ENCODE results near the gene LRRC28.

Gene LRRC28

DNA sequence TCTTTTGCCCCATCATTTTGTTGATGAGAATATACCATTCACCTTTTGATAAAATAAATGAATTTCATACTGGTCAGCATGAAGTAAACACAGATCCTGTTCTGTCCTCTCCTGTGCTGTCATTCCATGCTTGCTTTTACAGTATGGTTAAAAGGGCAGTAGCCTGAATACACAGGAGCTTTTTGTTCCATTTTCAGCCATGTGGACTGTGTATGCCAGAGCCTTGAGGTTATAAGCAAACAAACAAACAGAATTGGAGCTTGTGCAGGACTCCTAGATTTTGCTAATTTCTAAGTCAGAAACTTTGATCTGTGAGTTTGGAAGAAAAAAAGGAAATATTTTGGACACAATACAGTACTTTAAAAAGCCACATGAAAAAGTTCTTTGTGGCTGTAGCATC, 91.9 kb downstream of the LRRC28 start:
- Histone ChIP-seq H3K4me3 (ENCODE audit: low read length) (no peak overlapping the region), H3K27ac (ENCODE audit: low read depth, low read length) (no peak overlapping the region), H3K9me3 (ENCODE audit: insufficient read depth, low read depth, low read length) (no peaks in the 10 kb centered on the region; the same call in 1 of the 2 replicates), H3K4me1 (ENCODE audit: insufficient read depth, low read length) (no peaks in the 10 kb centered on the region), H3K9ac (ENCODE audit: low read depth, low read length) (no peak overlapping the region), H3K36me3 (ENCODE audit: insufficient read depth, low read length) (no peaks in the 10 kb centered on the region), H3K27me3 (ENCODE audit: insufficient read depth, low read length) (no peaks in the 10 kb centered on the region)

GRCh38 chr15:99343881-99344551, 92.7 kb downstream of the LRRC28 start:
- H3K9me3 ChIP-seq (ENCODE audit: insufficient read depth, low read depth, low read length), result no peaks in the 10 kb centered on the region; the same call in 1 of the 2 replicates
- H3K9ac ChIP-seq (ENCODE audit: low read depth, low read length), result no peak overlapping the region
- H3K4me3 ChIP-seq (ENCODE audit: low read length), result no peak overlapping the region
- H3K36me3 ChIP-seq (ENCODE audit: insufficient read depth, low read length), result no peaks in the 10 kb centered on the region
- WGBS, result 91% methylated on average over 9 of the region's 9 CpGs
- H3K4me1 ChIP-seq (ENCODE audit: insufficient read depth, low read length), result no peaks in the 10 kb centered on the region
- H3K27ac ChIP-seq (ENCODE audit: low read depth, low read length), result no peak overlapping the region
- no peaks in the 10 kb centered on the region for H3K27me3 ChIP-seq (ENCODE audit: insufficient read depth, low read length)

- Histone ChIP-seq H3K36me3 (ENCODE audit: insufficient read depth, low read length) (no peaks in the 10 kb centered on the region), H3K9ac (ENCODE audit: low read depth, low read length) (no peak overlapping the region), H3K27me3 (ENCODE audit: insufficient read depth, low read length) (no peaks in the 10 kb centered on the region), H3K27ac (ENCODE audit: low read depth, low read length) (no peak overlapping the region), H3K9me3 (ENCODE audit: insufficient read depth, low read depth, low read length) (no peaks in the 10 kb centered on the region; the same call in 1 of the 2 replicates), H3K4me1 (ENCODE audit: insufficient read depth, low read length) (no peaks in the 10 kb centered on the region), H3K4me3 (ENCODE audit: low read length) (no peak overlapping the region)
- WGBS, result 90% methylated on average over 2 of the region's 2 CpGs
Measured at GRCh38 chr15:99344639-99345038, 93.4 kb downstream of the LRRC28 start.

DNA sequence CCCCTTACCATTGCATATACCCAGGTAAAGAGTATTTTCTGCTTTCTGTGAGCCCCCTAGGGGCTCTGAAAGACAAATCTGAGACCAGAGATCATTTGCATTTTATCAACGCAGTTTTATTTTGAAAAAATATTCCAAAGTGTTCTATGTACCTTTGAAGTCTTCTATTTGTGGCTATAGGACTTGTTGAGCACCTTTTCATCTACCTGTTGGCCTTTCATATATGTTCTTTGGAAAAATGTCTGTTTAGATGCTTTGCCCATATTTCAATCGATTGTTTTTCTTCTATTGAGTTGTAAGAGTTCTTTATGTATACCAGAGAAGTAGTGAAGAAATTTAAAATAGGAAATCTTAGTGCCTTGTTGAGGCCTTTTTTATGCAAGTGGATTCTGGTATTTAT, 94.0 kb downstream of the LRRC28 start:
- 94% methylated on average over 2 of the region's 2 CpGs for WGBS
- Histone ChIP-seq H3K36me3 (ENCODE audit: insufficient read depth, low read length) (no peaks in the 10 kb centered on the region), H3K9me3 (ENCODE audit: insufficient read depth, low read depth, low read length) (no peaks in the 10 kb centered on the region; the same call in 1 of the 2 replicates), H3K9ac (ENCODE audit: low read depth, low read length) (no peak overlapping the region), H3K27ac (ENCODE audit: low read depth, low read length) (no peak overlapping the region), H3K27me3 (ENCODE audit: insufficient read depth, low read length) (no peaks in the 10 kb centered on the region), H3K4me3 (ENCODE audit: low read length) (no peak overlapping the region), H3K4me1 (ENCODE audit: insufficient read depth, low read length) (0 out of 2 replicates have a peak, but pooled peaks cover 2% of the 10 kb centered on the region)

DNA sequence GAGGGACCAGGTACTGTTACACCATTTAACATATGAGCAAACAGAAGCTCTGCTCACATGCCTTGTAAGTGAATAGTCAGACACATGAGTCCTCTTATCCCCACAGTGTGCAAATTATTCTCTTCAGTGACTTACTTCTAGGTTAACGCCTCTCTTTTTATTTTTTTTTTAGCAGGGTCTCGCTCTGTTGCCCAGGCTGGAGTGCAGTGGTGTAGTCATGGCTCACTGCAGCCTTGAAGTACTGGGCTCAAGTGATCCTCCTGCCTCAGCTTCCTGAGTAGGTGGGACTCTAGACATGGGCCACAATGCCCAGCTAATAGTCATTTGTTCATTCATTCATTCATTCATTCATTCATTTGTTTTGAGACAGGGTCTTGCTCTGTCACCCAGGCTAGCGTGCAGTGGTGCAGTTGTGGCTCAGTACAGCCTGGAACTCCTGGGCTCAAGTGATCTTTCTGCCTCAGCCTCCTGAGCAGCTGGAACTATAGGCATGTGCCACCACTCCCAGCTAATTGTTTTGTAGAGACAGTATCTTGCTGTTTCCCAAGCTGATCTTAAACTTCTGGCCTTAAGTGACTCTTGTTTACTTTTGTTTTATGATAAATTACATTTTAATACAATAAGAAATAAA, 94.7 kb downstream of the LRRC28 start:
- no peak overlapping the region for H3K9ac ChIP-seq (ENCODE audit: low read depth, low read length)
- no peak overlapping the region for H3K4me3 ChIP-seq (ENCODE audit: low read length)
- 0 out of 2 replicates have a peak, but pooled peaks cover 6% of the 10 kb centered on the region for H3K4me1 ChIP-seq (ENCODE audit: insufficient read depth, low read length)
- H3K27ac ChIP-seq (ENCODE audit: low read depth, low read length), result no peak overlapping the region
- H3K27me3 ChIP-seq (ENCODE audit: insufficient read depth, low read length), result no peaks in the 10 kb centered on the region
- no peaks in the 10 kb centered on the region for H3K36me3 ChIP-seq (ENCODE audit: insufficient read depth, low read length)
- 97% methylated on average over 3 of the region's 3 CpGs for WGBS
- no peaks in the 10 kb centered on the region; the same call in 1 of the 2 replicates for H3K9me3 ChIP-seq (ENCODE audit: insufficient read depth, low read depth, low read length)

DNA sequence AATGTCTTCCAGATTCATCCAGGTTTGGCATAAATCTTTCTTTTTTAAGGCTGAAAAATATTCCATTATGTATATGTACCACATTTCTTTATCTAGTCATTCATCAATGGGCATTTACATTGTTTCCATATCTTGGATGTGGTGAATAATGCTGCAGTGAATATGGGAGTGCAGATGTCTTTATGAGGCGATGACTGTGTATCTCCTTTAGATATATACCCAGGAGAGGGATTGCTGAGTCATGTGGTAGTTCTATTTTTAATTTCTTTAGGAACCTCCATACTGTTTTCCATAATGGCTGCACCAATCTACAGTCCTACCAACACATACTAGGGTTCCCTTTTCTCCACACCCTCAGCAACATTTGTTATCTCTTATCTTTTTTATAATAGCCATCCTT, 96.3 kb downstream of the LRRC28 start:
- no peaks in the 10 kb centered on the region; the same call in 1 of the 2 replicates for H3K9me3 ChIP-seq (ENCODE audit: insufficient read depth, low read depth, low read length)
- H3K27me3 ChIP-seq (ENCODE audit: insufficient read depth, low read length), result no peaks in the 10 kb centered on the region
- 92% methylated on average over 1 of the region's 1 CpG for WGBS
- H3K9ac ChIP-seq (ENCODE audit: low read depth, low read length), result no peak overlapping the region
- H3K36me3 ChIP-seq (ENCODE audit: insufficient read depth, low read length), result no peaks in the 10 kb centered on the region
- 0 out of 2 replicates have a peak, but pooled peaks cover 6% of the 10 kb centered on the region for H3K4me1 ChIP-seq (ENCODE audit: insufficient read depth, low read length)
- H3K27ac ChIP-seq (ENCODE audit: low read depth, low read length), result no peak overlapping the region
- no peak overlapping the region for H3K4me3 ChIP-seq (ENCODE audit: low read length)

GRCh38 chr15:99348412-99348811, 97.1 kb downstream of the LRRC28 start:
- H3K36me3 ChIP-seq (ENCODE audit: insufficient read depth, low read length), result no peaks in the 10 kb centered on the region
- H3K9ac ChIP-seq (ENCODE audit: low read depth, low read length), result no peak overlapping the region
- whole genome bisulfite sequencing, result 96% methylated on average over 3 of the region's 3 CpGs
- H3K4me1 ChIP-seq (ENCODE audit: insufficient read depth, low read length), result 0 out of 2 replicates have a peak, but pooled peaks cover 6% of the 10 kb centered on the region
- no peaks in the 10 kb centered on the region for H3K27me3 ChIP-seq (ENCODE audit: insufficient read depth, low read length)
- no peak overlapping the region for H3K4me3 ChIP-seq (ENCODE audit: low read length)
- no peak overlapping the region for H3K27ac ChIP-seq (ENCODE audit: low read depth, low read length)
- H3K9me3 ChIP-seq (ENCODE audit: insufficient read depth, low read depth, low read length), result no peaks in the 10 kb centered on the region; the same call in 1 of the 2 replicates

GRCh38 chr15:99350408-99350807, 99.1 kb downstream of the LRRC28 start:
- Histone ChIP-seq H3K9ac (ENCODE audit: low read depth, low read length) (no peak overlapping the region), H3K4me3 (ENCODE audit: low read length) (no peak overlapping the region), H3K36me3 (ENCODE audit: insufficient read depth, low read length) (no peaks in the 10 kb centered on the region), H3K4me1 (ENCODE audit: insufficient read depth, low read length) (0 out of 2 replicates have a peak, but pooled peaks cover 6% of the 10 kb centered on the region), H3K9me3 (ENCODE audit: insufficient read depth, low read depth, low read length) (no peaks in the 10 kb centered on the region; the same call in 1 of the 2 replicates), H3K27ac (ENCODE audit: low read depth, low read length) (no peak overlapping the region), H3K27me3 (ENCODE audit: insufficient read depth, low read length) (no peaks in the 10 kb centered on the region)
- WGBS, result 89% methylated on average over 3 of the region's 3 CpGs

GRCh38 chr15:99359769-99360168, 108.5 kb downstream of the LRRC28 start:
- no peaks in the 10 kb centered on the region for H3K27me3 ChIP-seq (ENCODE audit: insufficient read depth, low read length)
- H3K9ac ChIP-seq (ENCODE audit: low read depth, low read length), result no peak overlapping the region
- 86% methylated on average over 2 of the region's 2 CpGs for WGBS
- no peak overlapping the region for H3K27ac ChIP-seq (ENCODE audit: low read depth, low read length)
- H3K36me3 ChIP-seq (ENCODE audit: insufficient read depth, low read length), result no peaks in the 10 kb centered on the region
- H3K4me3 ChIP-seq (ENCODE audit: low read length), result no peak overlapping the region
- H3K9me3 ChIP-seq (ENCODE audit: insufficient read depth, low read depth, low read length), result no peaks in the 10 kb centered on the region
- no peaks in the 10 kb centered on the region for H3K4me1 ChIP-seq (ENCODE audit: insufficient read depth, low read length)

- H3K4me1 ChIP-seq (ENCODE audit: insufficient read depth, low read length), result no peaks in the 10 kb centered on the region
- no peak overlapping the region for H3K27ac ChIP-seq (ENCODE audit: low read depth, low read length)
- no peak overlapping the region for H3K9ac ChIP-seq (ENCODE audit: low read depth, low read length)
- no peak overlapping the region for H3K4me3 ChIP-seq (ENCODE audit: low read length)
- no peaks in the 10 kb centered on the region for H3K27me3 ChIP-seq (ENCODE audit: insufficient read depth, low read length)
- no peaks in the 10 kb centered on the region for H3K36me3 ChIP-seq (ENCODE audit: insufficient read depth, low read length)
- WGBS, result 82% methylated on average over 9 of the region's 13 CpGs
- 0 out of 2 replicates have a peak, but pooled peaks cover 5% of the 10 kb centered on the region for H3K9me3 ChIP-seq (ENCODE audit: insufficient read depth, low read depth, low read length)
Measured at GRCh38 chr15:99361545-99362185, 110.4 kb downstream of the LRRC28 start.

DNA sequence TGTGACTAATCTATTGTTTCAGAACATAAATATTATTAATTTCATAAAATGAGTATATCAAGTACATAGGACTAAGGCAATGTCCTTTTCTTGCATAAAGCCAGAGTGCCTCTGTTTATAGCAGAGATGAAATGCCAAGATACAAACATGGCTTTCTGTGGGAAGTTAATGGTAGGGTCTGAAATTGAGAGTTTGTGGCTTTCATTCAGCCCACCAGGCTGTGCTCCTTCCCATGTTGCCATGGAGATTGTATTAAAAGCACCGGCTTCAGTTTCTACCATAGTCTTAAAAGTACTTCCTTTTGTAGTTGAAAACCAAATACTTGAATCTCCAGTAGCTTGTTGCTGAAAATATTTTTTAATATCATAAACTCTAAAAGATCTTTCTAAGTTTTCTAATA, 114.0 kb downstream of the LRRC28 start:
- WGBS, result 100% methylated on average over 1 of the region's 1 CpG
- Histone ChIP-seq H3K27ac (ENCODE audit: low read depth, low read length) (no peak overlapping the region), H3K9me3 (ENCODE audit: insufficient read depth, low read depth, low read length) (0 out of 2 replicates have a peak, but pooled peaks cover 8% of the 10 kb centered on the region), H3K27me3 (ENCODE audit: insufficient read depth, low read length) (no peaks in the 10 kb centered on the region), H3K36me3 (ENCODE audit: insufficient read depth, low read length) (no peaks in the 10 kb centered on the region), H3K4me1 (ENCODE audit: insufficient read depth, low read length) (no peaks in the 10 kb centered on the region), H3K9ac (ENCODE audit: low read depth, low read length) (no peak overlapping the region), H3K4me3 (ENCODE audit: low read length) (no peak overlapping the region)
